Mesodermal cell (in vitro differentiated cells): ENCODE results near the gene PRDM1. TPM values are rescaled to one million over a fixed set of nuclear protein-coding genes. Genes with fewer than 3 reads are reported as not detected.

Experiments used
- H3K27ac ChIP-seq: 2 replicates; pipeline ENCODE4 v1.7.0; 2013; ENCODE audit warnings: mild to moderate bottlenecking, low read depth, low read length, moderate library complexity; ENCODE audit not compliant: severe bottlenecking
- H3K36me3 ChIP-seq: 2 replicates; pipeline ENCODE4 v1.7.1; 2013; ENCODE audit warnings: mild to moderate bottlenecking, low read length, moderate library complexity; ENCODE audit not compliant: control insufficient read depth, insufficient read depth
- H3K4me1 ChIP-seq: one replicate; pipeline ENCODE4 v1.7.1; 2013; ENCODE audit warnings: mild to moderate bottlenecking, low read length; ENCODE audit not compliant: insufficient read depth, control insufficient read depth, poor library complexity, severe bottlenecking
- H3K4me3 ChIP-seq: 2 replicates; pipeline ENCODE4 v1.7.0; 2013; ENCODE audit warnings: low read length, control low read depth, mild to moderate bottlenecking; ENCODE audit not compliant: insufficient read depth, poor library complexity, severe bottlenecking; ENCODE audit errors: extremely low read depth
- H3K9me3 ChIP-seq: 2 replicates; pipeline ENCODE4 v1.7.1; 2013; ENCODE audit warnings: mild to moderate bottlenecking, low read length, moderate library complexity; ENCODE audit not compliant: control insufficient read depth
- WGBS, 2 experiments: methylation state at CpG; one replicate each; pipeline ENCODE4 v1.1.5; 2013; ENCODE audit warnings: missing lambda C conversion rate in 2 of 2; ENCODE audit not compliant: insufficient coverage in 2 of 2; 5-methylcytosine and 5-hydroxymethylcytosine counted together
- polyA plus RNA-seq, 2 experiments: library from polyadenylated mRNA; stranded (reverse); fragments of 50-300 nt; gene quantifications; one replicate each; pipeline ENCODE4 v1.2.3, GENCODE V29; 2013

The PRDM1 gene
- 12.6 TPM for polyA plus RNA-seq (2013, experiment 1 of 2)
- polyA plus RNA-seq (2013, experiment 2 of 2): 9.9 TPM

DNA sequence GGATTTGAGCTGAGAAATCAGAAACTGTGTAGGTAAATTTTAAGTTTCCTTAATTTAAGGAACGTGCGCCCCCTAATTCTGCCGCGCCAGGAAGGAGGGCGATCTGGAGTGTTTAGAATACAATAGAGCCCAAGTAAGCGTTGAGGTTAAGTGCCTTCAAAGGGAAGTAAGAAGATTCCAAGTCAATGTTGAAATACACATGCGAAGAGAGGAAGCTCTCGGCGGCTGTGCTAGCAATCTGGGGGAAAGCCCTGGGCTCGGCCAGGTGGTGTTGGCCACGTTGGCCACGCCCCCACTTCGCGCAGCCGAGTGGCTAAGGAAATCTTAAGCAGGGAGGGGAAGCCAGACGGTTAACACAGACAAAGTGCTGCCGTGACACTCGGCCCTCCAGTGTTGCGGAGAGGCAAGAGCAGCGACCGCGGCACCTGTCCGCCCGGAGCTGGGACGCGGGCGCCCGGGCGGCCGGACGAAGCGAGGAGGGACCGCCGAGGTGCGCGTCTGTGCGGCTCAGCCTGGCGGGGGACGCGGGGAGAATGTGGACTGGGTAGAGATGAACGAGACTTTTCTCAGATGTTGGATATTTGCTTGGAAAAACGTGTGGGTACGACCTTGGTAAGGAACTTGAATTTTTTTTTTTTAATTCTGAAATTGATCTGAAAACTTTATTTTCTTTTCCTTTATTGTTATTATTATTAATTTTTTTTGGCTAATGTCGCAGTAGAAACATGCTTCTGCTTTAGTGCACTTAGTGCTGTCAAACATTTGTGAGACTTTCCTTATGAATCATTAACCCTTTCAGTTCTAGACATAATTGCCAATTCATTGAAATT is at the start of gene PRDM1:
TSS of gene PRDM1 (plus strand) at position 353 of the 830 bp plus-strand sequence. CDS start at position 571, 218 bp downstream.
- H3K4me1 ChIP-seq: peaks cover 36% of the 10 kb centered on the region
- no peaks in the 10 kb centered on the region for H3K9me3 ChIP-seq
- H3K4me3 ChIP-seq: peak within 1 kb of the TSS; percentile 56
- 0 to 1% methylated on average over 22 to 41 of the region's 44 CpGs for WGBS, 2 experiments
- H3K27ac ChIP-seq: peak within 1 kb of the TSS; percentile 74
- peaks cover 11% of the 10 kb centered on the region for H3K36me3 ChIP-seq

DNA sequence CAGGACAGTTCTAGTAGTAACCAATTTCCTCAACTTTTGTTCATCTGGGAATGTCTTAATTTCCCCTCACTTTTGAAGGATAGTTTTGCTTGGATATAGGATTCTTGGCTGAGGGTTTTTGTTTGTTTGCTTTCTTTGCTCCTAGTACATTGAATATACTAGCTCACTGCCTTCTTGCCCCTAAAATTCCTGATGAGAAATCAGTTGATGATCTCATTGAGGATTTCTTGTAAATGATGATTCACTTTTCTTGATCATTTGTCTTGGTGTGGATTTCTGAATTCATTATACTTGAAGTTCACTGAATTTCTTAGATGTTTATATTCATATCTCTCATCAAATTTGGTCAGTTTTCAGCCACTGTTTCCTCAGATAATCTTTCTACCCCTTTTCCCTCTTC is 49.1 kb upstream of the PRDM1 start:
- H3K4me1 ChIP-seq: no peaks in the 10 kb centered on the region
- H3K4me3 ChIP-seq: no peak overlapping the region
- H3K36me3 ChIP-seq: no peaks in the 10 kb centered on the region
- H3K27ac ChIP-seq: no peak overlapping the region
- peaks cover 6% of the 10 kb centered on the region for H3K9me3 ChIP-seq

DNA sequence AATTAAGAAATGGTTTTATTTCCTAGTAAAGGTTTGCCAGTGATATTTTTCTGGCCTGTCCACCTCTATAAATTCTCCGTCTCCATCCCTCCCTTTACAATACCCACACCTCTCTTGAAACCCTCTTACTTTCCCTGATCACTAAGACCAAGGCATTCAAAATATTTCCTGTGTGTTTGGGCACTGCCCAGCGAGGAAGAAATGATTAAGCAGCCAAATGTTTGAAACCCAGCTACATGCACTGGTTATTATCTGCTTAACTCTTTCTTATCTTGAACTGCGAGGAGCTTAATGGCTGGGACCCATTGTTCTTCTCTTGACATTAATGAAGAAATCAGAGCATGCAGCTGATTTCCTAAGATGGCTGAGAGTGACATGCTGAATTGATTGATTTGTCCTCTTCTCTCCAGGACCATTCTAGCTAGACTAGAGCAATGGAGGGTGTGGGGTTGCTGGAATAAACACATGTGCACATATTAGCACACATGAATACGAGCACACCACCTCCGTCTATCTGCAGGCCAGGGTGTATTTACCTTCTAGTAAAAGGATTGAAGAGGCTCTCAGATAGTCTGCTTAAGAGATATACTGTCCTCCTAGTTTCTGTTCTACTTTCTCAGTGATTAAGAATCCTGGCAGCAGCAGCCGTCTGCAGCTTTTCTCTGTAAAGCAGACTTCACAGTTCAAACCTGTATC is 46.1 kb upstream of the PRDM1 start:
- H3K9me3 ChIP-seq: peaks cover 6% of the 10 kb centered on the region
- no peaks in the 10 kb centered on the region for H3K4me1 ChIP-seq
- no peak overlapping the region for H3K27ac ChIP-seq
- H3K4me3 ChIP-seq: no peak overlapping the region
- 70 to 75% methylated on average over 3 of the region's 6 CpGs for WGBS, 2 experiments
- H3K36me3 ChIP-seq: no peaks in the 10 kb centered on the region

DNA sequence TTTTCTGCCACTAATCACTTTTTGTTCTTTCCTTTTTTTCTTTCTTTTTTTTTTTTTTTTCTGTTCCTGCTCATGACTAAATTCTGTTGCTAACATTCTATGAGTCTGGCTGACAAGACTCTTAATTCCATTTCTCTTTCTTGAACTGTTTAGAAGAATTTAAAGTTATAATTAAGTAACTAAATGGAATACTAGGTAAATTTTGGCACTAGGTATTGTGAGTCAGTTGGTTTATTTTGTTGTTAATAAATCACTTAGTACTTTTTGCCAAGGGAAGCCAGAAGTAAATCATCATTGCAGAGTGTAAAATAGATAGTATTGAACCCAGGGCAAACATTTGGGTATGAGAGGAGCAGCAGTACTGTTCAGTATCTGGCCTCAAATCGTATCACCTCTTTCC is 42.0 kb upstream of the PRDM1 start:
- H3K27ac ChIP-seq: no peak overlapping the region
- peaks cover 5% of the 10 kb centered on the region for H3K4me1 ChIP-seq
- H3K36me3 ChIP-seq: no peaks in the 10 kb centered on the region
- WGBS, 2 experiments: 89% methylated on average over 1 of the region's 1 CpG; no CpG with 5 or more reads in 1 of the 2 experiments
- no peak overlapping the region for H3K4me3 ChIP-seq
- no peaks in the 10 kb centered on the region for H3K9me3 ChIP-seq

DNA sequence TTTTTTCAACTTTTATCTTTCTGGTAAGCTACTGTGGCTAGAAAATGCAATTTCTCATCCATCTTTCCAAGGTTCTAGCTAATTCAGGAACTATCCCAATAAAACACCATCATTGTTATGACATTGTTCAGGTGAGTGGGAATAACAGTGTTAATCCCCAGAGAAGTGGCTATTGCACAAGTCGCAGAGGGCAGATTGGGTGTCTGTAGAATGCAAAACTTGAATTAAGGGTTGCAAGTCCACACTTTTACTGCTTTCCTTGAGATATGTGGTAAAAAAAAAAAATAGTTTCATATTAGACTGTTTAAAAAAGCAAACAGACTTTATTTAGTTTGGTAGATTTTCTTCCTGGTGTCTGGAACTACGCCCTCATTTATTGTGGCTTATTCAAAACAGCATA is 41.1 kb upstream of the PRDM1 start:
- H3K4me3 ChIP-seq: no peak overlapping the region
- H3K36me3 ChIP-seq: no peaks in the 10 kb centered on the region
- H3K27ac ChIP-seq: no peak overlapping the region
- WGBS, 2 experiments: 100% methylated on average over 1 of the region's 2 CpGs; no CpG with 5 or more reads in 1 of the 2 experiments
- no peaks in the 10 kb centered on the region for H3K9me3 ChIP-seq
- H3K4me1 ChIP-seq: peaks cover 5% of the 10 kb centered on the region

DNA sequence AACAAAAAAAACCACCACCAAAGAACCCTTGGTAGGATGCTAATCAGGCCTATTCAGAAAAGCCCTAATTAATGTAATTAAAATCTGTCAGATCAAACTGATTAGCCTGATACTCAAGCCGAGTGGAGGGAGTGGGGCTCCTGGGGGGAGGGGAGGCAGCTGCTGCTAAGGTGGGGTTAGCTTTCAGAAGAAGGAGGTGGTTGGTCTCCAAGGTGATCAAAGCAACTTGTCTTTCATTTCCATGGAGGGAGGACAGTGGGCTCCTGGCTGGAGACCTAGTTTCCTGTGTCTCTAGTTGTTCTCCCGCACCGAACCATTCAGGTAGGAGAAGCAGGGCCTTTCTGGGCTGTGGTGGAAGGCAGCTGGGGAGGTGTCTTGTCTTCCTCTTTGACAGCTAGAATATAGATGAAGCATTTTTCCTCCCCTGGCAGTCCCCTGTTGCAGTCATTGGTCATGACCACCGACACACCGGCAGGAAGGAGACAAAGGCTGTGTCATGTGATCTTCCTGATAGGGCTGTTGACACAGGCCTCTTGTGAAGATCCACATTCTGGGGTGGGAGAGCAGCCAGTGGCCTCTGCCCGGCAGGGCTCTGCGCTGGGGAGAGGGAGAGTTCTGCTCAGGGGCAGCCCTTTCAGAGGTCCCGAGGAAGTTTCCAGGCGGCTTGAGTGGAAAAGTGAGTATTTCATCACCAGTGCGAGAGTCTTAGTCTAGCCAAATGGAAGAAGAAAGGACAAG is 39.9 kb upstream of the PRDM1 start:
- Histone ChIP-seq H3K27ac (no peak overlapping the region), H3K36me3 (no peaks in the 10 kb centered on the region), H3K4me1 (peaks cover 5% of the 10 kb centered on the region), H3K9me3 (no peaks in the 10 kb centered on the region), H3K4me3 (no peak overlapping the region)
- 76 to 79% methylated on average over 8 to 10 of the region's 10 CpGs for WGBS, 2 experiments

DNA sequence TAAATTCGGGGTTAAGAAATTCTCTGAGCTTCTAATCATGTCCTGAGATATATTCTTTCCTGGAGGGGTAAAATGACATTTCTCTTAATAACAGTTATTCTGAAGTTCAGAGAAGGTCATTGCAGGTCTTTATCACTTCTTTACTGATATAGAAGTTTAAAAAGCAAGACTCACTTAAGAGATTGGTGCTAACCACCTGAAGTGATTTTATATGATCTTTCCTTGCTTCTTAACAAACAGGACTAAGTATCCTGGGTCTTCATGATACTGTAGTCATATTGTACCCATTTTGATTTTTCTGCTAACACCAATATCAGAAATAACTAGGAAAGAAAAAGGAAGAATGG is 39.3 kb upstream of the PRDM1 start:
- no peak overlapping the region for H3K27ac ChIP-seq
- H3K9me3 ChIP-seq: no peaks in the 10 kb centered on the region
- peaks cover 5% of the 10 kb centered on the region for H3K4me1 ChIP-seq
- no peaks in the 10 kb centered on the region for H3K36me3 ChIP-seq
- WGBS, 2 experiments: 83% methylated on average over 1 of the region's 1 CpG; no CpG with 5 or more reads in 1 of the 2 experiments
- no peak overlapping the region for H3K4me3 ChIP-seq

DNA sequence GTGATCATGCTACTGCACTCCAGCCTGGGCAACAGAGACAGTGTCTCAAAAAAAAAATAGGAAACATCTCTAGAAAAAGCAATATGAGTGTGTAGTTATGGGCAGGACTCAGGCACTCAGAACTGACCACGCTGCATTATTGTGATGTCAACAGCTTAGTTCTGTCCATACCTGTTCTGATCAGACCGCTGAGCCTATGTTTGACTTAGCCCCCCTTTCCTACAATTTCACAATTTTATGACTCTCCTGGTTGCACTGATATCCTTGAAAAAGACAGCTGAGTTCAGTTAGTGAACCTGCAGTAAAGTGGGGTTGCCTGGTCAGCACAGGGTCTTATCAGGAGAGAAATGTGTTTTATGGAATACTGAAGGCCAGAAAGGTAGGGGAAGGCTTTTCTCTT is 37.8 kb upstream of the PRDM1 start:
- H3K4me1 ChIP-seq: peaks cover 5% of the 10 kb centered on the region
- no peak overlapping the region for H3K4me3 ChIP-seq
- H3K27ac ChIP-seq: no peak overlapping the region
- 100% methylated on average over 1 of the region's 2 CpGs for WGBS, 2 experiments
- H3K36me3 ChIP-seq: no peaks in the 10 kb centered on the region
- H3K9me3 ChIP-seq: no peaks in the 10 kb centered on the region

DNA sequence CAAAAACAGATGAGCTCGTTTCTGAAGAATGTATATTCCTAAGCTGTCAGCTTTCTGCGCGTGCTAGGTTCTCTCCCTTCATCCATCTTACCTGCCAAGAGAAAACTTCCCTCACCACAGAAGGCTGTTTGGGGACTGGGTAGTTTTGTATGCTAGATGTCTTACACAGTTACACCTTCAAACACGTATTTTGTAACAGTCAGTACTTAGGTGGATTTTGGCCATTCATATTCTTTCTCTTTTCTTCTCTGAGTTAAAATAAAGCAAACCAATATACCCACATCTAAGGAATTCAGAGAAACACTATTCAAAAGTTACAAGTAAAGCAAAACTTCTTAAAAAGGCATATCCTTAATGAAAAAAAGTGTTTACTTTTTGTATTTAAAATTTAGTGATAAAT is 35.6 kb upstream of the PRDM1 start:
- no peaks in the 10 kb centered on the region for H3K36me3 ChIP-seq
- peaks cover 5% of the 10 kb centered on the region for H3K4me1 ChIP-seq
- no peaks in the 10 kb centered on the region for H3K9me3 ChIP-seq
- no peak overlapping the region for H3K4me3 ChIP-seq
- WGBS, 2 experiments: 50% methylated on average over 1 of the region's 4 CpGs; no CpG with 5 or more reads in 1 of the 2 experiments
- H3K27ac ChIP-seq: no peak overlapping the region

DNA sequence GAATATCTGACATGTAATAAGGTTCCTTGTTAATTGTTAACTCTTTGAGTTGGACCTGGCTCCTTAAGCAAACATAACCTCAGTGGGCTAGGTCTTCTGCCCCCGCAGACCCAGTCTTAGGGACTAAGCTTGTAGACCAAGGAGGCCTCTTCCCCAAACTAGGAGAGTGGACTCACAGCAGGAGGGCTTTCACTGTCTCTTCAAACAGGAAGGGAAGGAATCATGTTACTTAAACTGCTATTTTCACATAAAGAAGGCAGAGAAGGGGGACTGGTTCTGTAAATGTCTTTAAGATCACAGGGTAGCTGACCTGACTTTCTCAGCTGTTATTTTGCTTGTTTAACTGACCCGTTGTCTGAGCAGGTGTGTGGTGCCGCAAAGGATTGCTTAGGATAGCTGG is 34.9 kb upstream of the PRDM1 start:
- 22 to 23% methylated on average over 3 of the region's 3 CpGs for WGBS, 2 experiments
- H3K4me1 ChIP-seq: peaks cover 7% of the 10 kb centered on the region
- no peak overlapping the region for H3K4me3 ChIP-seq
- no peak overlapping the region for H3K27ac ChIP-seq
- no peaks in the 10 kb centered on the region for H3K9me3 ChIP-seq
- no peaks in the 10 kb centered on the region for H3K36me3 ChIP-seq
